AG04449 (cell line): ENCODE data around the gene ANKIB1.

Experiments used
- CTCF ChIA-PET: fragments of 350-600 bp; formaldehyde crosslinking; extraction: SDS; loops from one replicate; lab custom pipeline; 2021; ENCODE audit warnings: antibody characterized with exemption; lab: Yijun Ruan, JAX
- POLR2A ChIA-PET: fragments of 400-600, 350-600 bp; formaldehyde crosslinking; extraction: SDS; loops from one replicate; lab custom pipeline; 2020; ENCODE audit warnings: antibody characterized with exemption, inconsistent platforms; lab: Yijun Ruan, JAX
- DNase-seq: peaks from one replicate; pipeline ENCODE4 v3.0.0-alpha.2; 2010; ENCODE audit warnings: low read depth, low spot score
- H3K4me3 ChIP-seq: 2 replicates; pipeline ENCODE4 v1.5.1; 2011; ENCODE audit warnings: low read depth, mild to moderate bottlenecking, control low read depth, low read length
- TF ChIP-seq, protein P1 (sequence below): IDR thresholded peaks from one replicate; pipeline ENCODE4 v1.5.1; 2011; ENCODE audit warnings: mild to moderate bottlenecking, moderate library complexity, low read length, control low read depth, inconsistent platforms; ENCODE audit not compliant: insufficient read depth; ENCODE audit errors: missing control alignments

ANKIB1 gene

DNA sequence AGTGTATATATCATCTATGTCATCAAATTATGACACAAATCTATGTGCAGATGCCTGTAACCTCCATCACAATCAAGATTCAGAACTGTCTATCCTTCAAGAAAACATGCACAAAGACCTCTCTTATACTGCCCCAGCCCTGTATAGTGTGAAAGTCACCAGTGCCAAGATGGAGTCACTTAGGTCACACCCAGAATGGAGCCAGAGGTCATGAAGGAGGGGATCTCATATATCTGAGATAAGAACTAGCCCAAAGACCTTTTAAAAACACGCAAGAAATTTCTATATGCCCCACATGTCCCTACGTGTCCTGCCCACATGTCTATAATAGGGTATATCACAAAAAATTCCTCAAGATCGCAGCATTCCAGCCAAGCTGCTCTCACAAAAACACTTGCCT is 181.4 kb downstream of the ANKIB1 start:
- ChIA-PET POLR2A (interaction anchor here (0.7 kb wide), 1 partner anchor 194 kb away, joined by 3 read pairs; no protein-coding TSS in a partner anchor), CTCF (interaction anchor here (6.1 to 10.0 kb wide), 2 partner anchors 17 to 19 kb away, joined by 105 to 121 read pairs; partner anchors contain the start of gene GATAD1)
- DNase-seq: no peak
- TF ChIP-seq, protein P1, sequence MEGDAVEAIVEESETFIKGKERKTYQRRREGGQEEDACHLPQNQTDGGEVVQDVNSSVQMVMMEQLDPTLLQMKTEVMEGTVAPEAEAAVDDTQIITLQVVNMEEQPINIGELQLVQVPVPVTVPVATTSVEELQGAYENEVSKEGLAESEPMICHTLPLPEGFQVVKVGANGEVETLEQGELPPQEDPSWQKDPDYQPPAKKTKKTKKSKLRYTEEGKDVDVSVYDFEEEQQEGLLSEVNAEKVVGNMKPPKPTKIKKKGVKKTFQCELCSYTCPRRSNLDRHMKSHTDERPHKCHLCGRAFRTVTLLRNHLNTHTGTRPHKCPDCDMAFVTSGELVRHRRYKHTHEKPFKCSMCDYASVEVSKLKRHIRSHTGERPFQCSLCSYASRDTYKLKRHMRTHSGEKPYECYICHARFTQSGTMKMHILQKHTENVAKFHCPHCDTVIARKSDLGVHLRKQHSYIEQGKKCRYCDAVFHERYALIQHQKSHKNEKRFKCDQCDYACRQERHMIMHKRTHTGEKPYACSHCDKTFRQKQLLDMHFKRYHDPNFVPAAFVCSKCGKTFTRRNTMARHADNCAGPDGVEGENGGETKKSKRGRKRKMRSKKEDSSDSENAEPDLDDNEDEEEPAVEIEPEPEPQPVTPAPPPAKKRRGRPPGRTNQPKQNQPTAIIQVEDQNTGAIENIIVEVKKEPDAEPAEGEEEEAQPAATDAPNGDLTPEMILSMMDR: no peak
- H3K4me3 ChIP-seq: no peak overlapping the region

GRCh38 chr7:92432299-92432946 is 186.6 kb downstream of the ANKIB1 start:
- H3K4me3 ChIP-seq: no peak overlapping the region
- TF ChIP-seq, protein P1: no peak
- POLR2A ChIA-PET: no interaction called here
- CTCF ChIA-PET: interaction anchor here (1.9 to 4.4 kb wide), 2 partner anchors 8 to 14 kb away, joined by 8 to 24 read pairs; partner anchors contain the start of gene GATAD1
- DNase-seq: no peak

DNA sequence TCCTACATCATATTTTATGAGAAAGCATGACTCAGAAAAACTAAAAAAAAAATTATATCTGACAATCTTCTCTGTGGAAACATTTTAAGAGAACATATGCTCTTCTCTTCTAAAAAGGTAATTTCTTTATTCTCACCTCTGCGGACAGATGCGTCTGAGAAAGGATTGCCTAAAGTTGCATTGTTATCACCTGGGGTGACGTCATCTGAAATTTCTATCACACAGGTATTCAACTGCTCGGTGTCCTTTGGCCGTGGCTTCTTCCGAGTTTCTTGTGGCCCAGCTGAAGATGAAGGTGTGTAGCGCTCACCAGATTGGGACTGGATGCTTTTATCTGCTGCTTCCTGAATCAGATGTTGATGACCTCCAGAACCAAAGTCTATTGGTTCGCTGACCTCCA is 187.2 kb downstream of the ANKIB1 start:
- no peak overlapping the region for H3K4me3 ChIP-seq
- ChIA-PET POLR2A (no interaction called here), CTCF (interaction anchor here (1.9 to 4.4 kb wide), 2 partner anchors 9 to 14 kb away, joined by 8 to 24 read pairs; partner anchors contain the start of gene GATAD1)
- no peak for DNase-seq
- TF ChIP-seq, protein P1: no peak

- DNase-seq: no peak
- TF ChIP-seq, protein P1: no peak
- no peak overlapping the region for H3K4me3 ChIP-seq
- ChIA-PET POLR2A (no interaction called here), CTCF (interaction anchor here (4.4 kb wide), 1 partner anchor 11 kb away, joined by 24 read pairs; no protein-coding TSS in a partner anchor)
These were observed 189.8 kb downstream of the ANKIB1 start for GRCh38 chr7:92435542-92435941.

- ChIA-PET CTCF (interaction anchor here (2.3 to 2.9 kb wide), 3 partner anchors 10 to 13 kb away, joined by 10 to 14 read pairs (median 12); partner anchors contain the start of gene GATAD1), POLR2A (no interaction called here)
- TF ChIP-seq, protein P1: no peak
- no peak for DNase-seq
- H3K4me3 ChIP-seq: no peak overlapping the region
These were observed 191.1 kb downstream of the ANKIB1 start for GRCh38 chr7:92436612-92437445.
